Measurements from ENCODE around the gene PACSIN1. TPM values are rescaled to one million over a fixed set of nuclear protein-coding genes. Genes with fewer than 3 reads are reported as not detected.

PACSIN1 gene
- total RNA-seq, 5 donors from 2014 or later (not counting 1 experiment from before 2014, with no cell fraction given): 0.86 to 3.2 (median 2.4) TPM

DNA sequence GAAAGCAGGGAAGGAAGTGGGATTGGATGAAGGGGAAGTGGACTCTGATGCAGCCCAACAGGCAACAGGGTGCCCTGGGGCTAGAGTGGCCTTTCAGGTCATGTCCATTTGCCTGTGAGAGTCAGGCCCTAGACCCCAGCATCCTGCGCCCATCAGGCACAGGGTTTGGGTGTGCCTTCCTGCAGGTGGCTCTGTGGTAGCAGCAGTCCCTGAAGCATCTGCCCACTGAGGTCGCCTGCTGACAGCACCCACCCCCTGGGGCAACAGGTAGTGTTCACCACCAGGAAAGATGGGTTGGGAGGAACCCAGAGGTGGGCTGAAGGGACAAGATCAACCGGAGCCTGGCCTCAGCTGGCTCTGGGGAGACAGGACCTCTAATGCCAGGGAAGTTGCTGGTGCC is 3.6 kb downstream of the PACSIN1 start:
- DNase-seq: no peak
- ChIA-PET CTCF (no interaction called here), POLR2A (no interaction called here)
- Mint-ChIP-seq H3K27ac (no peak overlapping the region), H3K4me1 (peaks cover 7 to 9% (median 8%) of the 10 kb centered on the region in 3 donors), H3K4me3 (no peak overlapping the region), H3K36me3 (no peaks in the 10 kb centered on the region), H3K27me3 (peaks cover 17 to 25% of the 10 kb centered on the region in 2 donors), H3K9me3 (peaks cover 0 to 5% (median 0%) of the 10 kb centered on the region in 3 donors)
- Histone ChIP-seq H3K27me3 (replicated peaks in 1 of 2; ENCODE audit: control insufficient read depth in 2 of 2, extremely low read depth in 1 of 2, insufficient read depth in 2 of 2, low read length in 1 of 2) (peaks cover 0 to 31% of the 10 kb centered on the region in 2 experiments), H3K36me3 (ENCODE audit: control insufficient read depth in 2 of 2, extremely low read depth in 1 of 2, insufficient read depth in 1 of 2, low read length in 1 of 2) (no peaks in the 10 kb centered on the region), H3K27ac (ENCODE audit: low read length) (no peak overlapping the region), H3K4me3 (ENCODE audit: control insufficient read depth in 1 of 2, extremely low read depth in 1 of 2, low read length in 1 of 2) (no peak overlapping the region), H3K4me1 (ENCODE audit: control insufficient read depth in 1 of 2, extremely low read depth in 1 of 2, insufficient read depth in 2 of 2, low read length in 2 of 2) (peaks cover 3 to 14% of the 10 kb centered on the region in 2 experiments), H3K9me3 (no peaks in the 10 kb centered on the region)
- WGBS (ENCODE audit: insufficient coverage): 52% methylated on average over 2 of the region's 3 CpGs
- ATAC-seq (replicated peaks in 1 of 4): no peak

DNA sequence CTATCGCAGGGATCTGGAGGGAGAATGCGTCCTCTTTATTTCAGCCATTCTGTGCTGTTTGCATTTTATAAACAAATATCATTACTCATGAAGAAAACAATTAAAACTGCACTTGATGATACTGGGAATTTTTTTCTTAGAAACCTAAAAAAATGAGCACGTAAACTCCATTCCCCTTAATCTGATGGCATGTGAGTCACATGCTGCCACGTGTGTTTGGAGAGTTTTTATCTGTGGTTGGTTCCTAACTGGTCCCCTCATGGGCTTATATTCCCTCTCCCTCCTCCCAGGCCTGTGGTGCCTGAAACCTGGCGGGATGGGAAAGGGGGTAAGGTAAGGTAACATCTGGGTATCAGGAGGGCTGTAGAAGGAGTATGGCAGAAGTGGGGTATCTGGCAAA is 6.5 kb downstream of the PACSIN1 start:
- H3K27ac ChIP-seq (ENCODE audit: low read length): no peak overlapping the region
- H3K36me3 ChIP-seq (ENCODE audit: control insufficient read depth in 2 of 2, extremely low read depth in 1 of 2, insufficient read depth in 1 of 2, low read length in 1 of 2): no peaks in the 10 kb centered on the region
- no peak overlapping the region for H3K27ac Mint-ChIP-seq
- ChIA-PET POLR2A (no interaction called here), CTCF (no interaction called here)
- ATAC-seq (replicated peaks in 1 of 4) (no peak), DNase-seq (no peak)
- no peak overlapping the region for H3K4me3 ChIP-seq (ENCODE audit: control insufficient read depth in 1 of 2, extremely low read depth in 1 of 2, low read length in 1 of 2)
- WGBS (ENCODE audit: insufficient coverage): no CpG with 5 or more reads among the region's 5 CpGs
- H3K9me3 Mint-ChIP-seq: peaks cover 0 to 5% (median 0%) of the 10 kb centered on the region in 3 donors
- H3K9me3 ChIP-seq: no peaks in the 10 kb centered on the region
- H3K27me3 Mint-ChIP-seq: peaks cover 2 to 6% of the 10 kb centered on the region in 2 donors
- peaks cover 0 to 7% (median 0%) of the 10 kb centered on the region in 3 donors for H3K4me1 Mint-ChIP-seq
- H3K4me1 ChIP-seq (ENCODE audit: control insufficient read depth in 1 of 2, extremely low read depth in 1 of 2, insufficient read depth in 2 of 2, low read length in 2 of 2): no peaks in the 10 kb centered on the region
- peaks cover 0 to 7% of the 10 kb centered on the region in 2 experiments for H3K27me3 ChIP-seq (replicated peaks in 1 of 2; ENCODE audit: control insufficient read depth in 2 of 2, extremely low read depth in 1 of 2, insufficient read depth in 2 of 2, low read length in 1 of 2)
- H3K4me3 Mint-ChIP-seq: no peak overlapping the region
- H3K36me3 Mint-ChIP-seq: no peaks in the 10 kb centered on the region

DNA sequence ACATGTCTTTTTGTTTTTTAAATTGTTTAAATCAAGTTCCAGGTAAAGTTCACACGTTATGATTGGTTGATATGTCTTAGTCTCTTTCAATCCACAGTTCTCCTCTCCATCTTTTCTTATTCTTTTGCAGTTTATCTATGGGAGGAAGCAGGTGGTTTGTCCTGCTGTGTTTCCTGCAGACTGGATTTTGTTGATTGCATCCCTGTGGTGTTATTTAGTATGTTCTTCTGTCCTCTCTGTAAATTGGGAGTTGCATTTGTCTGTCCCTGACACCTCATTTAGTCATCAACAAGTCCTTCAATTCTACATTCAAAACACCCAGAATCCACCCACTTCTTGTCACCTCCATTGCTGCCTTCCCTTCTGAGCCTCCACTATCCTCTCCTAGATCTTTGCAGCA is 8.1 kb downstream of the PACSIN1 start:
- Histone ChIP-seq H3K4me1 (ENCODE audit: control insufficient read depth in 1 of 2, extremely low read depth in 1 of 2, insufficient read depth in 2 of 2, low read length in 2 of 2) (no peaks in the 10 kb centered on the region), H3K9me3 (no peaks in the 10 kb centered on the region), H3K27me3 (replicated peaks in 1 of 2; ENCODE audit: control insufficient read depth in 2 of 2, extremely low read depth in 1 of 2, insufficient read depth in 2 of 2, low read length in 1 of 2) (no peaks in the 10 kb centered on the region), H3K4me3 (ENCODE audit: control insufficient read depth in 1 of 2, extremely low read depth in 1 of 2, low read length in 1 of 2) (no peak overlapping the region), H3K36me3 (ENCODE audit: control insufficient read depth in 2 of 2, extremely low read depth in 1 of 2, insufficient read depth in 1 of 2, low read length in 1 of 2) (no peaks in the 10 kb centered on the region), H3K27ac (ENCODE audit: low read length) (no peak overlapping the region)
- peaks cover 0 to 5% (median 0%) of the 10 kb centered on the region in 3 donors for H3K9me3 Mint-ChIP-seq
- H3K36me3 Mint-ChIP-seq: no peaks in the 10 kb centered on the region
- peaks cover 0 to 2% of the 10 kb centered on the region in 2 donors for H3K27me3 Mint-ChIP-seq
- no peak for DNase-seq
- no peak overlapping the region for H3K4me3 Mint-ChIP-seq
- ATAC-seq (replicated peaks in 1 of 4): no peak
- H3K4me1 Mint-ChIP-seq: peaks cover 0 to 3% (median 0%) of the 10 kb centered on the region in 3 donors
- CTCF ChIA-PET: no interaction called here
- POLR2A ChIA-PET: no interaction called here
- H3K27ac Mint-ChIP-seq: no peak overlapping the region
- WGBS (ENCODE audit: insufficient coverage): no CpG with 5 or more reads among the region's 1 CpG

DNA sequence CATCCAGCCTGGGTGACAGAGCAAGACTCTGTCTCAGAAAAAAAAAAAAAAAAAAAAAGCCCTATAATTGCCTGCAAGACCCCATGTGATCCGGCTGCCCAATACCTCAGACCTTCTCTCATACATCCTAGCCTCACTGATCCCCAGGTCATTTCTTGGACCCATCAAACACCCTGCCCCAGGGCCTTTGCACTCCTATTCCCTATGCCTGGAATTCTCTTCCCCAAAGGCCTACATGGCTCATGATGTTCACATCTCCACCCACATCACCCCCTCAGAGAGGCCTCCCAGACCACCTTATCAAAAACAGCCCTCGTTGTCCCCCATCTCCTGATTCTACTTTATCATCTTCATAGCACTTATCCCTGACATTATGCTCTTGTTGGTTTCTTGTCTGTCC is 8.9 kb downstream of the PACSIN1 start:
- H3K27me3 Mint-ChIP-seq: no peaks in the 10 kb centered on the region
- ATAC-seq (replicated peaks in 1 of 4): no peak
- H3K27ac ChIP-seq (ENCODE audit: low read length): no peak overlapping the region
- no peaks in the 10 kb centered on the region for H3K9me3 ChIP-seq
- CTCF ChIA-PET: no interaction called here
- no peaks in the 10 kb centered on the region for H3K27me3 ChIP-seq (replicated peaks in 1 of 2; ENCODE audit: control insufficient read depth in 2 of 2, extremely low read depth in 1 of 2, insufficient read depth in 2 of 2, low read length in 1 of 2)
- H3K9me3 Mint-ChIP-seq: peaks cover 0 to 5% (median 0%) of the 10 kb centered on the region in 3 donors
- H3K4me3 Mint-ChIP-seq: no peak overlapping the region
- no peak for DNase-seq
- no peak overlapping the region for H3K27ac Mint-ChIP-seq
- H3K4me1 ChIP-seq (ENCODE audit: control insufficient read depth in 1 of 2, extremely low read depth in 1 of 2, insufficient read depth in 2 of 2, low read length in 2 of 2): no peaks in the 10 kb centered on the region
- WGBS (ENCODE audit: insufficient coverage): 87% methylated on average over 2 of the region's 2 CpGs
- no peaks in the 10 kb centered on the region for H3K36me3 Mint-ChIP-seq
- no peaks in the 10 kb centered on the region for H3K4me1 Mint-ChIP-seq
- POLR2A ChIA-PET: no interaction called here
- no peaks in the 10 kb centered on the region for H3K36me3 ChIP-seq (ENCODE audit: control insufficient read depth in 2 of 2, extremely low read depth in 1 of 2, insufficient read depth in 1 of 2, low read length in 1 of 2)
- no peak overlapping the region for H3K4me3 ChIP-seq (ENCODE audit: control insufficient read depth in 1 of 2, extremely low read depth in 1 of 2, low read length in 1 of 2)

DNA sequence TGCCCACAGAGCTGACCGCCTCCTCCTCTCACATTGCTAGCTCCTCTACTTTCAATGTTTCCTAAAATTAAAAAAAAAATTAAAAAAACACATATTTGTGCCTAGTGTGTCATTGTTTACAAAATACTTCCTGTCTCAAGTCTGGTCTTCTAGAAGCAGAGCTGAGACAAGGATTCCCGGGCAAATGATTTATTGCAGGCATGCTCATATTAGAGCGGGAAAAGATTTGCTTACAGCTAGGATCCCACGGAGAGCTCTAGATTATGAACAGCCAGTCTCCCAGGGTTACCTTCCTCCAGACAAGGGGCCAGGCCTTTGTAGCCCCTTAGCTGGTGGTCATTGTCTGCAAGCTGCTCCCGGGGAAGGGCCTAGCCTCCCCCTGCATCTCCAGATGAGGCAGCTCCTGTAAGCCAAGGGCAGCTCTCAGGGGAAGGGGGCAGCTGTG is 9.4 kb downstream of the PACSIN1 start:
- Histone ChIP-seq H3K36me3 (ENCODE audit: control insufficient read depth in 2 of 2, extremely low read depth in 1 of 2, insufficient read depth in 1 of 2, low read length in 1 of 2) (no peaks in the 10 kb centered on the region), H3K27ac (ENCODE audit: low read length) (no peak overlapping the region), H3K4me3 (ENCODE audit: control insufficient read depth in 1 of 2, extremely low read depth in 1 of 2, low read length in 1 of 2) (no peak overlapping the region), H3K4me1 (ENCODE audit: control insufficient read depth in 1 of 2, extremely low read depth in 1 of 2, insufficient read depth in 2 of 2, low read length in 2 of 2) (no peaks in the 10 kb centered on the region), H3K27me3 (replicated peaks in 1 of 2; ENCODE audit: control insufficient read depth in 2 of 2, extremely low read depth in 1 of 2, insufficient read depth in 2 of 2, low read length in 1 of 2) (no peaks in the 10 kb centered on the region), H3K9me3 (no peaks in the 10 kb centered on the region)
- 86% methylated on average over 2 of the region's 5 CpGs for WGBS (ENCODE audit: insufficient coverage)
- Mint-ChIP-seq H3K4me3 (no peak overlapping the region), H3K27ac (no peak overlapping the region), H3K4me1 (no peaks in the 10 kb centered on the region), H3K9me3 (peaks cover 0 to 5% (median 0%) of the 10 kb centered on the region in 3 donors), H3K27me3 (no peaks in the 10 kb centered on the region), H3K36me3 (no peaks in the 10 kb centered on the region)
- ChIA-PET CTCF (no interaction called here), POLR2A (no interaction called here)
- DNase-seq (no peak), ATAC-seq (replicated peaks in 1 of 4) (no peak)

DNA sequence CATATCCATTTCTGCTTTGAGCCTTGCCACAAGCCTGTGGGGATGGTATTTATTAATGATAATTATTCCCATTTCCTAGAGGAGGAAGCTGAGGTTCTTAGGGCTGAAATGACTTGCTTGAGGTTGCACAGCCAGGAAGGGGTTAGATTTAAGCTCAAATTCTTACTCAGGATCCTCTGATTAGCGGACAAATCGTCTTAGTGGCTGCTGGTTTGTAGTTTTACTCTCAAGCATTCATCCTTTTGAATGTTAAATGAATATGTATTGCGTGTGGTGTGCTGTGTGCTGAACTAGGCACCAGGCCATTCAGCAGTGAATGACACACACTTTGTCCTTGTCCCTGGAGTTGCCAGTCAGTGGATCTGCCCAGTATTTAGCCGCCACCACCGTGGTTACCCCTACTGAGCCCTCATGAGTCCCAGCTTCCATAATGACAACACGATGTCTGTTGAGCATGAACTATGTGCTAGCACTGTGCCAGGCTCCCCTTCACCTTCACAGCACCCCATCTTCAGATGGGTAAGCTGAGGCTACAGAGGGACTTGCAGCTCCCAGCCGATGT is 10.0 kb downstream of the PACSIN1 start:
- no peak for ATAC-seq (replicated peaks in 1 of 4)
- POLR2A ChIA-PET: no interaction called here
- H3K9me3 ChIP-seq: no peaks in the 10 kb centered on the region
- no peaks in the 10 kb centered on the region for H3K4me1 Mint-ChIP-seq
- H3K27me3 Mint-ChIP-seq: no peaks in the 10 kb centered on the region
- H3K4me1 ChIP-seq (ENCODE audit: control insufficient read depth in 1 of 2, extremely low read depth in 1 of 2, insufficient read depth in 2 of 2, low read length in 2 of 2): no peaks in the 10 kb centered on the region
- H3K9me3 Mint-ChIP-seq: peaks cover 0 to 5% (median 0%) of the 10 kb centered on the region in 3 donors
- CTCF ChIA-PET: interaction anchor here in 1 of 2 donors (0.7 kb wide), 1 partner anchor 131 kb away, joined by 4 read pairs; no protein-coding TSS in a partner anchor
- no peaks in the 10 kb centered on the region for H3K36me3 ChIP-seq (ENCODE audit: control insufficient read depth in 2 of 2, extremely low read depth in 1 of 2, insufficient read depth in 1 of 2, low read length in 1 of 2)
- H3K36me3 Mint-ChIP-seq: no peaks in the 10 kb centered on the region
- no peak overlapping the region for H3K4me3 Mint-ChIP-seq
- H3K27me3 ChIP-seq (replicated peaks in 1 of 2; ENCODE audit: control insufficient read depth in 2 of 2, extremely low read depth in 1 of 2, insufficient read depth in 2 of 2, low read length in 1 of 2): no peaks in the 10 kb centered on the region
- 62% methylated on average over 5 of the region's 7 CpGs for WGBS (ENCODE audit: insufficient coverage)
- H3K27ac Mint-ChIP-seq: no peak overlapping the region
- no peak overlapping the region for H3K4me3 ChIP-seq (ENCODE audit: control insufficient read depth in 1 of 2, extremely low read depth in 1 of 2, low read length in 1 of 2)
- no peak for DNase-seq
- H3K27ac ChIP-seq (ENCODE audit: low read length): no peak overlapping the region
